ENCODE data around the gene RPS27L.

DNA sequence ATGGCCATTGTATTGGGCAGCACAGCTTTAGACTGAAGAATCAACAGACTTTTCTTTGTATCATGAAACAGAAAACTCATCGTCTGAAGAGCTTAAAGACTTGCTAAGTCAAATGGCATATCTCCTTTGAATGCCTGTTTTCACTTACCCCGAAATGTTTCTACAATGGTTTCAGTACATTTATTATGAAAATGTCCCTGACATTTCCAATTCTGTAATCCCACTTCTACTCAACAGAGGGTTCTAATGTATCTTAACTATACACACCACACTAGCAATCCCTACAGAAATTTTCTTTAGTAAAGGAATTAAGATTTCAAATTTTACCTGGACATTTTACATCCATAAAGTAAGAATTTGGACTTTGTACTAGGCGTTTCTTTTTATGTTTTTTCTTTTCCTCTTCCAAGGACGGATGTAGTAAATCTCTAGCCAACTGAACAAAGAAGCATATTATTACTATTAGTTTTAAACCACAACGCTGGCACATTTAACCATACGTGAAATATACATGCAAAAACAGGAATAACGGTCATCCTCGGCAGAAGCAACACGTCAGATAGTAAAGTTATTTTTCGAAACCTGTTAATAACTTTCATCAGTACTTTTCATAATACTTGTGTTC, 1.1 kb downstream of the RPS27L start:
- TF ChIP-seq, protein P1, sequence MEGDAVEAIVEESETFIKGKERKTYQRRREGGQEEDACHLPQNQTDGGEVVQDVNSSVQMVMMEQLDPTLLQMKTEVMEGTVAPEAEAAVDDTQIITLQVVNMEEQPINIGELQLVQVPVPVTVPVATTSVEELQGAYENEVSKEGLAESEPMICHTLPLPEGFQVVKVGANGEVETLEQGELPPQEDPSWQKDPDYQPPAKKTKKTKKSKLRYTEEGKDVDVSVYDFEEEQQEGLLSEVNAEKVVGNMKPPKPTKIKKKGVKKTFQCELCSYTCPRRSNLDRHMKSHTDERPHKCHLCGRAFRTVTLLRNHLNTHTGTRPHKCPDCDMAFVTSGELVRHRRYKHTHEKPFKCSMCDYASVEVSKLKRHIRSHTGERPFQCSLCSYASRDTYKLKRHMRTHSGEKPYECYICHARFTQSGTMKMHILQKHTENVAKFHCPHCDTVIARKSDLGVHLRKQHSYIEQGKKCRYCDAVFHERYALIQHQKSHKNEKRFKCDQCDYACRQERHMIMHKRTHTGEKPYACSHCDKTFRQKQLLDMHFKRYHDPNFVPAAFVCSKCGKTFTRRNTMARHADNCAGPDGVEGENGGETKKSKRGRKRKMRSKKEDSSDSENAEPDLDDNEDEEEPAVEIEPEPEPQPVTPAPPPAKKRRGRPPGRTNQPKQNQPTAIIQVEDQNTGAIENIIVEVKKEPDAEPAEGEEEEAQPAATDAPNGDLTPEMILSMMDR (conservative IDR thresholded peaks at IDR 0.05; ENCODE audit: low read depth in 2 of 2) = no peak
- TF ChIP-seq STAT1 (IDR thresholded peaks at IDR 0.05; ENCODE audit: unreplicated experiment) (no peak), POLR2AphosphoS5 (IDR thresholded peaks at IDR 0.05; ENCODE audit: low read depth) (no peak), NANOG (IDR thresholded peaks at IDR 0.05; ENCODE audit: borderline replicate concordance) (no peak), EZH2 (IDR thresholded peaks at IDR 0.05; ENCODE audit: low read depth, unreplicated experiment) (no peak), REST (IDR thresholded peaks at IDR 0.05; ENCODE audit: unreplicated experiment) (no peak)

Data from GM23338 (cell line).